OCI-LY7 (cell line): ENCODE results near the gene FNDC10. TPM values are rescaled to one million over a fixed set of nuclear protein-coding genes. Genes with fewer than 3 reads are reported as not detected.

Source experiments
- BruUV-seq: library from RNA; stranded (reverse); fragments of 400-500 nt; replicated peaks from 2 replicates; lab custom pipeline; 2021; lab: Mats Ljungman, UMichigan
- CTCF ChIA-PET: fragments of 300-600 bp; sonication (Branson Sonifier 250); formaldehyde crosslinking; loops from one replicate; lab custom pipeline; 2022; ENCODE audit warnings: antibody characterized with exemption; ENCODE audit not compliant: unreplicated experiment; lab: Charles Lee
- POLR2A ChIA-PET: fragments of 300-600 bp; sonication (Branson Sonifier 250); formaldehyde crosslinking; loops from one replicate; lab custom pipeline; 2022; ENCODE audit warnings: antibody characterized with exemption; lab: Charles Lee
- DNase-seq: peaks from one replicate; pipeline ENCODE4 v3.0.0-alpha.2; 2015; ENCODE audit warnings: low spot score
- H2AFZ ChIP-seq: fragments of 200-600 bp; sonication (generic), shearing (Covaris generic); 2 replicates; pipeline ENCODE4 v1.6.1; 2014; ENCODE audit warnings: mild to moderate bottlenecking, antibody characterized with exemption, low read length, moderate library complexity
- H3K27ac ChIP-seq: fragments of 200-600 bp; sonication (generic); 2 replicates; pipeline ENCODE4 v1.5.1; 2014; ENCODE audit warnings: mixed run types, low read depth, mild to moderate bottlenecking, moderate library complexity, low read length, inconsistent platforms; ENCODE audit not compliant: poor library complexity, severe bottlenecking
- H3K36me3 ChIP-seq: fragments of 200-600 bp; sonication (generic); 2 replicates; pipeline ENCODE4 v1.6.1; 2014; ENCODE audit warnings: mild to moderate bottlenecking, antibody characterized with exemption, low read length, moderate library complexity, mixed read lengths; ENCODE audit not compliant: insufficient read depth
- H3K4me1 ChIP-seq: fragments of 200-600 bp; sonication (generic); 2 replicates; pipeline ENCODE4 v1.5.1; 2014; ENCODE audit warnings: mild to moderate bottlenecking, low read length; ENCODE audit not compliant: insufficient read depth, poor library complexity, severe bottlenecking
- H3K4me2 ChIP-seq: fragments of 200-600 bp; sonication (generic); 2 replicates; pipeline ENCODE4 v1.6.1; 2014; ENCODE audit warnings: mild to moderate bottlenecking, low read length
- H3K4me3 ChIP-seq: fragments of 200-600 bp; sonication (generic); 2 replicates; pipeline ENCODE4 v1.5.1; 2014; ENCODE audit warnings: mild to moderate bottlenecking, low read depth, low read length; ENCODE audit not compliant: poor library complexity, severe bottlenecking
- H3K79me2 ChIP-seq: fragments of 200-600 bp; sonication (generic); 2 replicates; pipeline ENCODE4 v1.6.1; 2016; ENCODE audit warnings: low read depth, mild to moderate bottlenecking, low read length, moderate library complexity, mixed read lengths; ENCODE audit not compliant: insufficient read depth
- H3K9me2 ChIP-seq: fragments of 200-600 bp; sonication (generic); 2 replicates; pipeline ENCODE4 v1.6.1; 2016; ENCODE audit warnings: mild to moderate bottlenecking, low read length, mixed read lengths; ENCODE audit not compliant: insufficient read depth
- H3K9me3 ChIP-seq: fragments of 200-600 bp; sonication (generic); 2 replicates; pipeline ENCODE4 v1.6.1; 2014; ENCODE audit warnings: mild to moderate bottlenecking, mixed run types, low read length, mixed read lengths
- H4K20me1 ChIP-seq: fragments of 200-600 bp; sonication (generic); 2 replicates; pipeline ENCODE4 v1.6.1; 2014; ENCODE audit warnings: mild to moderate bottlenecking, antibody characterized with exemption, low read length, moderate library complexity, mixed read lengths; ENCODE audit not compliant: insufficient read depth
- EZH2phosphoT487 ChIP-seq: fragments of 200-600 bp; sonication (generic); IDR thresholded peaks from 2 replicates; pipeline ENCODE4 v1.6.1; 2018; ENCODE audit warnings: low read depth, borderline replicate concordance, mild to moderate bottlenecking, mixed run types, antibody characterized with exemption, low read length, moderate library complexity, mixed read lengths
- intact Hi-C: fragments of 100-400 bp; cut with micrococcal nuclease; formaldehyde crosslinking; loops from one replicate; pipeline ENCODE4 v1.10.0; 2022; ENCODE audit not compliant: unreplicated experiment
- total RNA-seq, 2 experiments: library from RNA; depleted of rRNA in 1 of 2; stranded (reverse); fragments of >200 nt in 1 of 2; shearing (Covaris generic) in 1 of 2; gene quantifications; 2 replicates each; pipeline ENCODE4 v1.2.3, GENCODE V29; 2014 to 2022
- TF ChIP-seq, protein P1 (sequence below): fragments of 200-600 bp; sonication (generic); conservative IDR thresholded peaks from 2 replicates; pipeline ENCODE4 v1.5.1; 2014; ENCODE audit warnings: mild to moderate bottlenecking, antibody characterized with exemption, low read length, moderate library complexity, mixed read lengths

The FNDC10 gene
- total RNA-seq, 2 experiments from 2014 or later: 1.3 to 2.7 TPM

DNA sequence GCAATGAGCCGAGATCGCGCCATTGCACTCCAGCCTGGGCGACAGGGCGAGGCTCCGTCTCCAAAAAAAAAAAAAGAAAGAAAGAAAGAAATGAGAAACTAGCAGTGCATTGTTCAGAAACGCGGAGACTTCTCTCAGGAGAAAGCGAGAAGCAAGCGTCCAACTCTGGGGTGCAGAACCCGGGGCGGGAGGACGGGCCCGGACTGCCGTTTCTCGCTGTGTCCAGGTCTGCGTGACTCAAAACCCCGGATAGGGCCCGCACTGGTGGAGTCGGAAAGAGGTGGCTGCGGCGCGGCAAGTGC is 15.0 kb upstream of the FNDC10 start:
- H3K36me3 ChIP-seq: no peaks in the 10 kb centered on the region
- H3K9me2 ChIP-seq: no peaks in the 10 kb centered on the region
- CTCF ChIA-PET: interaction anchor here (1.2 kb wide), 1 partner anchor 10 kb away, joined by 13 read pairs; no protein-coding TSS in a partner anchor
- H3K27ac ChIP-seq: peak overlapping the region; percentile 87
- peak overlapping the region; percentile 95 for H3K4me2 ChIP-seq
- H3K9me3 ChIP-seq: no peaks in the 10 kb centered on the region
- TF ChIP-seq, protein P1, sequence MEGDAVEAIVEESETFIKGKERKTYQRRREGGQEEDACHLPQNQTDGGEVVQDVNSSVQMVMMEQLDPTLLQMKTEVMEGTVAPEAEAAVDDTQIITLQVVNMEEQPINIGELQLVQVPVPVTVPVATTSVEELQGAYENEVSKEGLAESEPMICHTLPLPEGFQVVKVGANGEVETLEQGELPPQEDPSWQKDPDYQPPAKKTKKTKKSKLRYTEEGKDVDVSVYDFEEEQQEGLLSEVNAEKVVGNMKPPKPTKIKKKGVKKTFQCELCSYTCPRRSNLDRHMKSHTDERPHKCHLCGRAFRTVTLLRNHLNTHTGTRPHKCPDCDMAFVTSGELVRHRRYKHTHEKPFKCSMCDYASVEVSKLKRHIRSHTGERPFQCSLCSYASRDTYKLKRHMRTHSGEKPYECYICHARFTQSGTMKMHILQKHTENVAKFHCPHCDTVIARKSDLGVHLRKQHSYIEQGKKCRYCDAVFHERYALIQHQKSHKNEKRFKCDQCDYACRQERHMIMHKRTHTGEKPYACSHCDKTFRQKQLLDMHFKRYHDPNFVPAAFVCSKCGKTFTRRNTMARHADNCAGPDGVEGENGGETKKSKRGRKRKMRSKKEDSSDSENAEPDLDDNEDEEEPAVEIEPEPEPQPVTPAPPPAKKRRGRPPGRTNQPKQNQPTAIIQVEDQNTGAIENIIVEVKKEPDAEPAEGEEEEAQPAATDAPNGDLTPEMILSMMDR: no peak
- no peak for TF ChIP-seq EZH2phosphoT487
- peak overlapping the region; percentile 85 for H3K4me3 ChIP-seq
- POLR2A ChIA-PET: interaction anchor here (1.2 to 1.9 kb wide), 3 partner anchors 10 to 64 kb away, joined by 3 to 4 read pairs (median 3); no protein-coding TSS in a partner anchor
- peaks cover 31% of the 10 kb centered on the region for H3K4me1 ChIP-seq
- no peak overlapping the region for H2AFZ ChIP-seq
- intact Hi-C loops: loop anchor here (1.0 to 5.0 kb wide), 2 partner anchors 8 to 43 kb away; partner anchors contain the start of gene SSU72
- DNase-seq: no peak
- peaks cover 14% of the 10 kb centered on the region; the same call in 1 of the 2 replicates for H3K79me2 ChIP-seq
- no TSS peak for BruUV-seq
- no peaks in the 10 kb centered on the region for H4K20me1 ChIP-seq

DNA sequence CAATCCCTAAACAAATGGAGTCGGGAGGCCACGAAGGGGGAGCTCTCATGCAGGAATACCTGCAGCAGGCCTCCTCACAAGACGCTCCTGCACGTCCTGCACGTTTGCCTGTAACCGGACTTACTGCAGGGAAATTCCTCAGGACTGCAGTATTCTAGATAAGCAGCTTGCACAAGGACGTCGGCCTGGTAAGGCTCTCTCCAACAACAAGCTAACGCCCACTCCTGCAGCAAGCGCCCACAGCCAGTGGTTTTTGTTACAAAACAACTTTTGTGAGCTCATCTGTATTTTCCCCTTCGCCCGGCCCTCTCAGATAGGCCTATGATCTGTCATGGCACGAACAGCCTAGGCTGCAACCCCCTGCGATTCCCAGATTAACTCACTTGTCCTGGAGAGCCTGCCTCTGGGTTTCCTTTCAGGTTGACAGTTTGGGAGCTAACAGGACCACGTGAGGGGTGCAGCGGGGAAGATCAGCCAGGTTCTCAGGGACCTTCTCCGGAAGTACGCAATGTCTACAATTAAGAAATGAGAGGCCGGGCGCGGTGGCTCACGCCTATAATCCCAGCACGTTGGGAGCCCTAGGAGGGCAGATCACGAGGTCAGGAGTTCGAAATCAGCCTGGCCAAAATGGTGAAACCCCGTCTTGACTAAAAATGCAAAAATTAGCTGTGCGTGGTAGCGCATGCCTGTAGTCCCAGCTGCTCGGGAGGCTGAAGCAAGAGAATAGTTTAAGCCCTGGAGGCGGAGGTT is 14.4 kb upstream of the FNDC10 start:
- no peaks in the 10 kb centered on the region for H4K20me1 ChIP-seq
- intact Hi-C loops: no loop called here
- peak overlapping the region; percentile 95 for H3K4me2 ChIP-seq
- DNase-seq: no peak
- H3K79me2 ChIP-seq: peaks cover 14% of the 10 kb centered on the region; the same call in 1 of the 2 replicates
- no peaks in the 10 kb centered on the region for H3K9me3 ChIP-seq
- no peaks in the 10 kb centered on the region for H3K9me2 ChIP-seq
- H3K36me3 ChIP-seq: no peaks in the 10 kb centered on the region
- TF ChIP-seq, protein P1: no peak
- no peak for TF ChIP-seq EZH2phosphoT487
- H3K27ac ChIP-seq: no peak overlapping the region
- ChIA-PET POLR2A (interaction anchor here (0.6 to 1.9 kb wide), 5 partner anchors 10 to 214 kb away, joined by 3 to 4 read pairs (median 3); no protein-coding TSS in a partner anchor), CTCF (interaction anchor here (1.2 kb wide), 1 partner anchor 11 kb away, joined by 13 read pairs; no protein-coding TSS in a partner anchor)
- no peak overlapping the region for H2AFZ ChIP-seq
- H3K4me3 ChIP-seq: peak overlapping the region; percentile 85
- no TSS peak for BruUV-seq
- peaks cover 36% of the 10 kb centered on the region for H3K4me1 ChIP-seq
